Lung (tissue), 12 donors: ENCODE data around the gene MAP3K14. TPM values are rescaled to one million over a fixed set of nuclear protein-coding genes. Genes with fewer than 3 reads are reported as not detected.
"Not testable (repeated sequence)": the region's sequence is repeated elsewhere in the genome, so short reads cannot be mapped to it uniquely, and the experiment has no call there.

ENCODE experiments used
- ATAC-seq: fragments of 200-7000 bp; cut with Tn5 transposase; one replicate; pipeline ENCODE4 v1.9.1; 2020; ENCODE audit warnings: moderate number of reproducible peaks; ENCODE audit not compliant: insufficient read depth, low FRiP score
- DNase-seq, 3 donors: peaks; one replicate each; pipeline ENCODE4 v3.0.0-alpha.2; 2013 to 2017
- H3K27ac ChIP-seq, 2 donors: one replicate each; pipeline ENCODE4 v1.5.1; 2013; ENCODE audit warnings: mild to moderate bottlenecking in 2 of 2, moderate library complexity in 2 of 2, control low read depth in 1 of 2, inconsistent platforms in 1 of 2, low read depth in 1 of 2, low read length in 1 of 2
- H3K27me3 ChIP-seq, 3 donors: one replicate each; pipeline ENCODE4 v1.5.1; 2013; ENCODE audit warnings: low read length in 2 of 3; ENCODE audit not compliant: control insufficient read depth in 3 of 3, insufficient read depth in 3 of 3
- H3K36me3 ChIP-seq, 4 donors: one replicate each; pipeline ENCODE4 v1.5.1; 2013; ENCODE audit warnings: low read length in 4 of 4, mild to moderate bottlenecking in 1 of 4, moderate library complexity in 1 of 4; ENCODE audit not compliant: control insufficient read depth in 4 of 4, insufficient read depth in 4 of 4
- H3K4me1 ChIP-seq, 5 donors: one replicate each; pipeline ENCODE4 v1.5.1; 2013; ENCODE audit warnings: low read length in 5 of 5, mild to moderate bottlenecking in 2 of 5, moderate library complexity in 1 of 5; ENCODE audit not compliant: control insufficient read depth in 5 of 5, insufficient read depth in 5 of 5
- H3K4me3 ChIP-seq: one replicate; pipeline ENCODE4 v1.5.1; 2013; ENCODE audit warnings: mild to moderate bottlenecking, control low read depth, moderate library complexity
- H3K9ac ChIP-seq, 2 donors: one replicate each; pipeline ENCODE4 v1.5.1; 2013; ENCODE audit warnings: low read length in 2 of 2, control low read depth in 1 of 2; ENCODE audit not compliant: insufficient read depth in 1 of 2
- H3K9me3 ChIP-seq, 4 donors: one replicate each; pipeline ENCODE4 v1.5.1; 2013; ENCODE audit warnings: low read length in 3 of 4, mild to moderate bottlenecking in 1 of 4, moderate library complexity in 1 of 4; ENCODE audit not compliant: control insufficient read depth in 4 of 4, insufficient read depth in 3 of 4
- CTCF ChIP-seq: IDR thresholded peaks from 2 replicates; pipeline ENCODE4 v1.5.1; 2012; ENCODE audit warnings: mild to moderate bottlenecking; ENCODE audit errors: control extremely low read depth, extremely low read depth
- WGBS, 2 donors: extraction: QIAGEN DNeasy Blood & Tissue Kit; methylation state at CpG; one replicate each; pipeline ENCODE4 v1.1.7; 2013; 5-methylcytosine and 5-hydroxymethylcytosine counted together
- polyA plus RNA-seq, 2 donors: library from polyadenylated mRNA; stranded (reverse); fragments of 200-250 nt; gene quantifications; one replicate each; pipeline ENCODE4 v1.2.1, GENCODE V29; 2013
- total RNA-seq, 2 donors: library from RNA; depleted of rRNA in 1 of 2; stranded (reverse); fragments of >200 nt in 1 of 2; gene quantifications; one replicate each; pipeline ENCODE4 v1.2.1, GENCODE V29; 2014 to 2021
- donor health status: control.
- donor health status: control.
- donor health status: Bipolar disorder and iron deficiency.
- donor health status: healthy.
- donor health status: DM: yes; HTN: yes; CAD: no.

The MAP3K14 gene
- total and polyA plus RNA-seq, 4 donors = 5.9 to 13.5 (median 7.8) TPM

DNA sequence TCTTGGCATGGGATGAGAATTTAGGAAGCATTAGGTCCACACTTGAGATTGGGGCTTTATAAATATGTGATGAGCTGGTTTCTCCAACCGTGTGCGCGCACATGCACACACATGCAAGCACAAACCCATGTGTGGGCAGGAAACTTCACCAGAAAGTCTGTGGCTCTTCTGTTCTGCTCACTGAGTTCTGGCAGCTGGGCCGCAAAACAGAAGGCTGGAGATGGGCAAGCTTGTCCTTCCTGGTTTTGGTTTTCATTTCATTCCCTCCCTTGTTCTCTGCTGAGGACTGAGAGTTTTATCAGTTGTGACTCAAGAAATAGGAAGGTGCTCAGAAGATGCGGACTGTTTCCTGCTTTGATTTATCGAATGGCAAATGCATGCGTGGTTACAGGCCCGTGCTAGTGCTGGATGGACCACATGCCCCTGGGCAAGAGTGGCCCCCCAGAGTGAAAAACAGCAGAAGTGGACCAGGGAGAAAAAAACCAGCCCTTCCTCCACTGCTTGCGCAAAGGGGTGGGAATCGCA, 14.1 kb downstream of the MAP3K14 start:
- DNase-seq (no peak), ATAC-seq (peak; percentile 23)
- Histone ChIP-seq H3K36me3 (no peaks in the 10 kb centered on the region), H3K9me3 (no peaks in the 10 kb centered on the region), H3K27me3 (no peaks in the 10 kb centered on the region), H3K4me3 (no peak overlapping the region), H3K9ac (no peak overlapping the region), H3K27ac (peak overlapping the region; percentile 65 to 68), H3K4me1 (peaks cover 7 to 24% (median 20%) of the 10 kb centered on the region in 5 donors)
- TF ChIP-seq CTCF = no peak
- WGBS, 2 donors = 55 to 60% methylated on average over 10 of the region's 10 CpGs

GRCh38 chr17:45302220-45302619, 14.6 kb downstream of the MAP3K14 start:
- H3K9me3 ChIP-seq, H3K36me3 ChIP-seq, H3K9ac ChIP-seq, H3K27me3 ChIP-seq, ATAC-seq, DNase-seq, H3K4me3 ChIP-seq: not testable (repeated sequence)
- 80 to 82% methylated on average over 9 of the region's 9 CpGs for WGBS, 2 donors
- Histone ChIP-seq H3K27ac (peak overlapping the region; percentile 40 to 68), H3K4me1 (peaks cover 7 to 19% (median 15%) of the 10 kb centered on the region in 5 donors)

DNA sequence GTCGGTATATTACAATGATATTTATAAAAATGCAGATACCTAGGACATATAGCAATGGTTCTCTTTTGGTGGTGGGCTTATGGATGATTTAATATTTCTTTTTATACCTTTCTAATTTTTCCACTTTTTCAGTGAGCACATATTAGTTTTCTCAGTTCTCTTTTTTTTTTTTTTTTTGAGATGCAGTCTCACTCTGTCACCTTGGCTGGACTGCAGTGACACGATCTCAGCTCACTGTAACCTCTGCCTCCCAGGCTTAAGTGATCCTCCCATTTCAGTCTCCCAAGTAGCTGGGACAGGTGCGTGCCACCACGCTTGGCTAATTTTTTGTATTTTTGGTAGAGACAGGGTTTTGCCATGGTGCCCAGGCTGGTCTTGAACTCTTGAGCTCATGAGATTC, 15.1 kb downstream of the MAP3K14 start:
- Histone ChIP-seq H3K9ac (no peak overlapping the region), H3K4me3 (no peak overlapping the region), H3K27ac (no peak overlapping the region), H3K36me3 (no peaks in the 10 kb centered on the region), H3K4me1 (peaks cover 7 to 19% (median 14%) of the 10 kb centered on the region in 5 donors), H3K27me3 (no peaks in the 10 kb centered on the region), H3K9me3 (no peaks in the 10 kb centered on the region)
- ATAC-seq = no peak
- no peak for DNase-seq
- TF ChIP-seq CTCF = no peak
- WGBS, 2 donors = 92 to 95% methylated on average over 4 of the region's 4 CpGs

- WGBS, 2 donors = 84 to 88% methylated on average over 7 of the region's 7 CpGs
- TF ChIP-seq CTCF = no peak
- H3K27ac ChIP-seq = no peak overlapping the region
- no peaks in the 10 kb centered on the region for H3K9me3 ChIP-seq
- H3K27me3 ChIP-seq = no peaks in the 10 kb centered on the region
- H3K4me3 ChIP-seq = no peak overlapping the region
- no peak for ATAC-seq
- no peaks in the 10 kb centered on the region for H3K36me3 ChIP-seq
- no peak for DNase-seq
- H3K9ac ChIP-seq = no peak overlapping the region
- H3K4me1 ChIP-seq = peaks cover 7 to 14% (median 10%) of the 10 kb centered on the region in 5 donors
Observed at GRCh38 chr17:45300060-45300751, 16.6 kb downstream of the MAP3K14 start.
